ENCODE results near the gene ZNF606. TPM values are rescaled to one million over a fixed set of nuclear protein-coding genes. Genes with fewer than 3 reads are reported as not detected.

Gene ZNF606
- total and polyA plus RNA-seq, 8 donors = 1.2 to 35.2 (median 6.6) TPM

GRCh38 chr19:57927587-57927986 is 75.0 kb downstream of the ZNF606 start:
- H3K4me3 ChIP-seq = no peak overlapping the region
- no peaks in the 10 kb centered on the region for H3K27me3 ChIP-seq
- no peaks in the 10 kb centered on the region for H3K4me1 ChIP-seq
- DNase-seq = no peak
- peaks cover 51 to 98% (median 90%) of the 10 kb centered on the region in 4 donors for H3K9me3 ChIP-seq
- peaks cover 28 to 93% (median 64%) of the 10 kb centered on the region in 4 donors for H3K36me3 ChIP-seq
- WGBS, 5 donors = 93 to 99% (median 97%) methylated on average over 4 of the region's 4 CpGs
- TF ChIP-seq POLR2AphosphoS5 (IDR thresholded peaks at IDR 0.05) (no peak), EP300 (IDR thresholded peaks at IDR 0.05) (no peak), CTCF (IDR thresholded peaks at IDR 0.05) (no peak), POLR2A (IDR thresholded peaks at IDR 0.05) (no peak)
- H3K27ac ChIP-seq = no peak overlapping the region
- intact Hi-C loops (cut with DNase I; ENCODE audit: low total_unique reads) = no loop called here

Other genes with a start within 250 kb of the ZNF606 start
- 10 to 100 TPM in 2 of 5 donors, 1 to 10 TPM in 2, not detected in 1; 7.5 to 46.4 (median 13.0) TPM for gene ZNF586, start 233.1 kb downstream of the ZNF606 start, total RNA-seq
- gene ZNF586, start 233.1 kb downstream of the ZNF606 start, polyA plus RNA-seq = 1 to 10 TPM; 5.5 to 7.2 (median 5.7) TPM
- 10 to 100 TPM; 17.7 to 84.4 (median 69.4) TPM for gene ZNF552, start 187.9 kb downstream of the ZNF606 start, total RNA-seq
- 10 to 100 TPM in 2 of 3 donors, 1 to 10 TPM in 1; 9.6 to 15.5 (median 11.8) TPM for gene ZNF552, start 187.9 kb downstream of the ZNF606 start, polyA plus RNA-seq
- 10 to 100 TPM in 4 of 5 donors, not detected in 1; 10.4 to 60.6 (median 18.4) TPM for gene ZNF587B, start 172.5 kb downstream of the ZNF606 start, total RNA-seq
- gene ZNF587B, start 172.5 kb downstream of the ZNF606 start, polyA plus RNA-seq = 1 to 10 TPM; 3.0 to 5.2 (median 3.4) TPM
- 10 to 100 TPM; 18.0 to 52.7 (median 26.4) TPM for gene ZNF587, start 153.0 kb downstream of the ZNF606 start, total RNA-seq
- 10 to 100 TPM in 1 of 3 donors, 1 to 10 TPM in 2; 2.7 to 14.5 (median 4.4) TPM for gene ZNF587, start 153.0 kb downstream of the ZNF606 start, polyA plus RNA-seq
- 10 to 100 TPM in 3 of 5 donors, 1 to 10 TPM in 1, under 1 TPM in 1; 0.45 to 31.0 (median 10.3) TPM for gene ZNF814, start 113.8 kb downstream of the ZNF606 start, total RNA-seq
- 1 to 10 TPM; 1.5 to 6.2 (median 3.8) TPM for gene ZNF814, start 113.8 kb downstream of the ZNF606 start, polyA plus RNA-seq
- gene ZNF417, start 86.2 kb downstream of the ZNF606 start, total RNA-seq = 10 to 100 TPM; 18.3 to 38.8 (median 28.1) TPM
- 1 to 10 TPM; 1.2 to 3.4 (median 1.5) TPM for gene ZNF417, start 86.2 kb downstream of the ZNF606 start, polyA plus RNA-seq
- gene ZNF418, start 67.4 kb downstream of the ZNF606 start, total RNA-seq = 10 to 100 TPM in 4 of 5 donors, not detected in 1; 12.5 to 55.4 (median 32.7) TPM
- 1 to 10 TPM; 1.1 to 4.5 (median 3.2) TPM for gene ZNF418, start 67.4 kb downstream of the ZNF606 start, polyA plus RNA-seq
- gene ZNF256, start 55.1 kb downstream of the ZNF606 start, total RNA-seq = 10 to 100 TPM in 1 of 5 donors, 1 to 10 TPM in 1, under 1 TPM in 1, not detected in 2; 0.89 to 15.4 (median 2.5) TPM
- gene ZNF256, start 55.1 kb downstream of the ZNF606 start, polyA plus RNA-seq = 1 to 10 TPM; 1.4 to 3.5 (median 1.8) TPM
- gene C19orf18, start 28.3 kb downstream of the ZNF606 start, total RNA-seq = not detected
- 1 to 10 TPM; 2.1 to 4.0 (median 3.2) TPM for gene C19orf18, start 28.3 kb downstream of the ZNF606 start, polyA plus RNA-seq
- gene ZSCAN1, start 31.2 kb upstream of the ZNF606 start, total RNA-seq = under 1 TPM in 1 of 5 donors, not detected in 4; 0.92 TPM
- gene ZSCAN1, start 31.2 kb upstream of the ZNF606 start, polyA plus RNA-seq = under 1 TPM in 2 of 3 donors, not detected in 1; 0.20 to 0.44 TPM
- gene ZNF135, start 56.5 kb upstream of the ZNF606 start, total RNA-seq = 10 to 100 TPM in 1 of 5 donors, 1 to 10 TPM in 3, not detected in 1; 3.5 to 16.3 (median 7.6) TPM
- 1 to 10 TPM; 1.6 to 4.9 (median 2.7) TPM for gene ZNF135, start 56.5 kb upstream of the ZNF606 start, polyA plus RNA-seq
- gene ZSCAN18, start 95.4 kb upstream of the ZNF606 start, total RNA-seq = 100 to 1,000 TPM in 1 of 5 donors, 10 to 100 TPM in 4; 27.0 to 327 (median 60.6) TPM
- gene ZSCAN18, start 95.4 kb upstream of the ZNF606 start, polyA plus RNA-seq = 10 to 100 TPM; 15.5 to 50.3 (median 35.4) TPM
- 10 to 100 TPM in 1 of 5 donors, 1 to 10 TPM in 3, under 1 TPM in 1; 0.58 to 18.2 (median 4.9) TPM for gene ZNF329, start 148.0 kb upstream of the ZNF606 start, total RNA-seq
- 1 to 10 TPM; 3.3 to 3.9 (median 3.4) TPM for gene ZNF329, start 148.0 kb upstream of the ZNF606 start, polyA plus RNA-seq
- gene ZNF274, start 180.2 kb upstream of the ZNF606 start, total RNA-seq = 10 to 100 TPM in 4 of 5 donors, 1 to 10 TPM in 1; 6.2 to 46.9 (median 28.6) TPM
- gene ZNF274, start 180.2 kb upstream of the ZNF606 start, polyA plus RNA-seq = 10 to 100 TPM in 2 of 3 donors, 1 to 10 TPM in 1; 5.9 to 16.1 (median 12.2) TPM
- 10 to 100 TPM in 4 of 5 donors, 1 to 10 TPM in 1; 9.6 to 60.7 (median 34.8) TPM for gene ZNF544, start 226.1 kb upstream of the ZNF606 start, total RNA-seq
- 10 to 100 TPM in 2 of 3 donors, 1 to 10 TPM in 1; 9.5 to 17.7 (median 17.0) TPM for gene ZNF544, start 226.1 kb upstream of the ZNF606 start, polyA plus RNA-seq